H1 (cell line): ENCODE measurements around the gene GTF2F1. TPM values are rescaled to one million over a fixed set of nuclear protein-coding genes. Genes with fewer than 3 reads are reported as not detected.
A peak's percentile ranks its signal among the peaks of the same experiment; 100 is the strongest.

Experiments used
- CTCF ChIA-PET: fragments of 300-600 bp; sonication (Branson Sonifier 250); formaldehyde crosslinking; loops from one replicate; lab custom pipeline; 2021; ENCODE audit not compliant: partially characterized antibody; lab: Charles Lee
- POLR2A ChIA-PET: fragments of 300-600 bp; sonication (Branson Sonifier 250); formaldehyde crosslinking; loops from one replicate; lab custom pipeline; 2021; ENCODE audit warnings: inconsistent platforms; ENCODE audit not compliant: partially characterized antibody; lab: Charles Lee
- DNase-seq, 2 experiments: peaks; one replicate each; pipeline versions ENCODE4 v3.0.0 to v3.0.0-alpha.2; 2010 to 2022; ENCODE audit warnings: low spot score in 2 of 2, low read depth in 1 of 2, mixed read lengths in 1 of 2
- FAIRE-seq: peaks from 2 replicates; lab custom pipeline; 2011; peaks lifted over from hg19 to GRCh38; lab: Jason Lieb, UNC
- H2AFZ ChIP-seq: 2 replicates; pipeline ENCODE4 v1.8.1; 2012; ENCODE audit warnings: low read length, inconsistent platforms
- H2AK5ac ChIP-seq: 2 replicates; pipeline ENCODE4 v1.6.1; 2013; ENCODE audit warnings: low read depth, low read length
- H2BK120ac ChIP-seq: replicated peaks from 2 replicates; pipeline ENCODE3; 2013; ENCODE audit warnings: low read depth, low read length, inconsistent platforms
- H2BK12ac ChIP-seq: 2 replicates; pipeline ENCODE4 v1.6.1; 2013; ENCODE audit warnings: low read depth, low read length
- H2BK15ac ChIP-seq: 2 replicates; pipeline ENCODE4 v1.6.1; 2013; ENCODE audit warnings: low read length
- H2BK20ac ChIP-seq: 2 replicates; pipeline ENCODE4 v1.6.1; 2013; ENCODE audit warnings: low read length
- H2BK5ac ChIP-seq: 2 replicates; pipeline ENCODE4 v1.6.1; 2013; ENCODE audit warnings: low read depth, low read length
- H3K14ac ChIP-seq: 2 replicates; pipeline ENCODE4 v1.6.1; 2013; ENCODE audit warnings: inconsistent platforms; ENCODE audit not compliant: insufficient read length
- H3K18ac ChIP-seq: 2 replicates; pipeline ENCODE4 v1.6.1; 2013; ENCODE audit warnings: low read length; ENCODE audit errors: extremely low read depth
- H3K23ac ChIP-seq: 2 replicates; pipeline ENCODE4 v1.6.1; 2013; ENCODE audit warnings: inconsistent platforms; ENCODE audit not compliant: insufficient read length
- H3K23me2 ChIP-seq: 2 replicates; pipeline ENCODE4 v1.6.1; 2013; ENCODE audit warnings: low read depth, low read length
- H3K27ac ChIP-seq: 2 replicates; pipeline ENCODE4 v1.6.1; 2011; ENCODE audit warnings: low read depth, low read length, inconsistent platforms
- H3K27me3 ChIP-seq, 4 experiments: replicated peaks in 1 of 4; 1 replicate in 1 of 4; 2 replicates in 3 of 4; pipeline versions ENCODE4 v1.6.1 to v1.8.1; 2011 to 2013; ENCODE audit warnings: low read length in 3 of 4, mild to moderate bottlenecking in 3 of 4, inconsistent platforms in 2 of 4, mixed read lengths in 2 of 4, moderate library complexity in 1 of 4; ENCODE audit not compliant: control insufficient read depth in 3 of 4, insufficient read depth in 3 of 4; ENCODE audit errors: extremely low read depth in 1 of 4
- H3K36me3 ChIP-seq, 4 experiments: 2 replicates each; pipeline versions ENCODE4 v1.6.1 to v1.8.1; 2011 to 2013; ENCODE audit warnings: mild to moderate bottlenecking in 4 of 4, low read length in 3 of 4, moderate library complexity in 2 of 4, control low read depth in 1 of 4, inconsistent platforms in 1 of 4; ENCODE audit not compliant: insufficient read depth in 4 of 4, control insufficient read depth in 2 of 4
- H3K4ac ChIP-seq: replicated peaks from 2 replicates; pipeline ENCODE3; 2013; ENCODE audit warnings: low read length, low read depth, mixed read lengths, inconsistent platforms; ENCODE audit not compliant: insufficient read length
- H3K4me1 ChIP-seq, 4 experiments: replicated peaks in 1 of 4; 1 replicate in 1 of 4; 2 replicates in 3 of 4; pipeline versions ENCODE4 v1.6.1 to v1.8.1; 2011 to 2013; ENCODE audit warnings: low read length in 3 of 4, inconsistent platforms in 2 of 4, mixed read lengths in 1 of 4; ENCODE audit not compliant: insufficient read depth in 4 of 4, control insufficient read depth in 3 of 4
- H3K4me2 ChIP-seq, 2 experiments: 2 replicates each; pipeline versions ENCODE4 v1.6.1 to v1.8.1; 2011 to 2013; ENCODE audit warnings: low read depth in 2 of 2, low read length in 2 of 2, control low read depth in 1 of 2, inconsistent platforms in 1 of 2, mild to moderate bottlenecking in 1 of 2; ENCODE audit not compliant: insufficient read depth in 1 of 2
- H3K4me3 ChIP-seq, 4 experiments: fragments of 200-600, 300-600 bp in 1 of 4; sonication (generic), shearing (Covaris generic), sonication (Bioruptor Twin) in 1 of 4; 2 replicates each; pipeline versions ENCODE4 v1.5.1 to v1.8.1; 2011 to 2016; ENCODE audit warnings: low read length in 4 of 4, low read depth in 3 of 4, control low read depth in 2 of 4, inconsistent platforms in 2 of 4, mild to moderate bottlenecking in 2 of 4, mixed read lengths in 1 of 4, moderate library complexity in 1 of 4; ENCODE audit not compliant: insufficient read depth in 2 of 4; ENCODE audit errors: extremely low read depth in 1 of 4
- H3K56ac ChIP-seq: replicated peaks from 2 replicates; pipeline ENCODE3; 2013; ENCODE audit warnings: low read depth, mild to moderate bottlenecking, mixed read lengths, low read length, inconsistent platforms; ENCODE audit not compliant: insufficient read length
- H3K79me1 ChIP-seq: 2 replicates; pipeline ENCODE4 v1.6.1; 2013; ENCODE audit warnings: low read depth, low read length, control low read depth
- H3K79me2 ChIP-seq, 2 experiments: 2 replicates each; pipeline versions ENCODE4 v1.6.1 to v1.8.1; 2012 to 2013; ENCODE audit warnings: low read length in 2 of 2, mild to moderate bottlenecking in 2 of 2, inconsistent platforms in 1 of 2; ENCODE audit not compliant: insufficient read depth in 2 of 2, control insufficient read depth in 1 of 2
- H3K9ac ChIP-seq, 4 experiments: replicated peaks in 1 of 4; 1 replicate in 1 of 4; 2 replicates in 3 of 4; pipeline versions ENCODE4 v1.6.1 to v1.8.1; 2011 to 2013; ENCODE audit warnings: low read depth in 3 of 4, low read length in 3 of 4, control low read depth in 2 of 4, mild to moderate bottlenecking in 2 of 4, moderate library complexity in 2 of 4, inconsistent platforms in 1 of 4; ENCODE audit errors: extremely low read depth in 1 of 4
- H3K9me3 ChIP-seq, 2 experiments: 2 replicates each; pipeline versions ENCODE4 v1.6.1 to v1.8.1; 2012 to 2013; ENCODE audit warnings: mild to moderate bottlenecking in 2 of 2, moderate library complexity in 2 of 2, control low read depth in 1 of 2, inconsistent platforms in 1 of 2, low read depth in 1 of 2, low read length in 1 of 2, mixed read lengths in 1 of 2; ENCODE audit not compliant: insufficient read depth in 2 of 2
- H4K20me1 ChIP-seq, 2 experiments: replicated peaks in 1 of 2; 2 replicates each; pipeline versions ENCODE3 to v1.8.1; 2011 to 2013; ENCODE audit warnings: inconsistent platforms in 2 of 2, low read length in 2 of 2, mild to moderate bottlenecking in 1 of 2; ENCODE audit not compliant: insufficient read depth in 2 of 2, control insufficient read depth in 1 of 2
- H4K5ac ChIP-seq: 2 replicates; pipeline ENCODE4 v1.6.1; 2013; ENCODE audit warnings: low read length, low read depth, mixed read lengths, inconsistent platforms; ENCODE audit not compliant: insufficient read length
- H4K8ac ChIP-seq: 2 replicates; pipeline ENCODE4 v1.8.0; 2013; ENCODE audit warnings: mild to moderate bottlenecking, moderate library complexity, low read length, inconsistent platforms; ENCODE audit not compliant: insufficient read depth; ENCODE audit errors: extremely low read depth
- H4K91ac ChIP-seq: replicated peaks from 2 replicates; pipeline ENCODE3; 2013; ENCODE audit warnings: low read length, mixed read lengths, inconsistent platforms; ENCODE audit not compliant: insufficient read length
- CHD2 ChIP-seq: IDR thresholded peaks from 2 replicates; pipeline ENCODE4 v1.6.1; 2012; ENCODE audit warnings: low read length, improper control_type of control experiment
- WGBS, 2 experiments: shearing (Covaris generic) in 1 of 2; methylation state at CpG; one replicate each; pipeline versions ENCODE4 v1.1.6 to v1.1.7; 2013 to 2015; ENCODE audit warnings: low lambda C conversion rate in 2 of 2, mixed read lengths in 2 of 2, inconsistent platforms in 1 of 2, low coverage in 1 of 2, missing lambda C conversion rate in 1 of 2; ENCODE audit not compliant: insufficient replicate concordance in 2 of 2, insufficient coverage in 1 of 2, insufficient read length in 1 of 2; ENCODE audit errors: extremely low coverage in 1 of 2, missing lambda C conversion rate in 1 of 2; 5-methylcytosine and 5-hydroxymethylcytosine counted together
- polyA plus RNA-seq, 7 experiments: library from polyadenylated mRNA; depleted of rRNA in 3 of 7; stranded (reverse) in 5 of 7; unstranded in 2 of 7; fragments of >200 nt in 5 of 7; fragments of 200-250 nt in 2 of 7; gene quantifications; 1 replicate in 5 of 7; 2 replicates in 1 of 7; 4 replicates in 1 of 7; pipeline versions ENCODE4 v1.2.1 to v1.2.3, GENCODE V29; 2011 to 2013; ENCODE audit warnings: missing spikeins in 2 of 7, mixed read lengths in 2 of 7
- total RNA-seq: library from RNA; stranded (reverse); fragmentation: NEBNext Ultra II Directional; extraction: Animal tissue kit (Norgen Biotek cat#: 25700); gene quantifications from 2 replicates; pipeline ENCODE4 v1.2.1, GENCODE V29; 2021
- TF ChIP-seq, protein P1 (sequence below): IDR thresholded peaks from 2 replicates; pipeline ENCODE4 v1.6.1; 2012; ENCODE audit warnings: low read length, inconsistent platforms

The GTF2F1 gene
- total and polyA plus RNA-seq, 2 of the 8 experiments (the other 6 are each of a cell fraction or from before 2014, with no cell fraction given), result 29.3 to 56.3 TPM

DNA sequence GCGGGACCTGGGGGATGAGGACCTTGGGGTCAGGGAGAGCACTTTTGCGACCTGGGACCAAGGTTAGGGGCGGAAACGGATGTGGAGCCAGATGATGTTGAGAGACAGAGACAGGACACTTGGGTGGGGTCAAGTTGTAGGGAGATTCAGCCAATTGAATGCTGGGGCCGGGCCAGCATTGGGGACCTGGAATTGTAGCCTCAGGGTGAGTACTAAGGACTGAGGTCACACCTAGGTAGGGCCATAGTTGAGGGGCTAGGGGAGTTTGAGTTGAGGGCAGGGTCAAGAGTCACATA lies 19.2 kb downstream of the GTF2F1 start:
- H3K79me2 ChIP-seq, result no peaks in the 10 kb centered on the region
- H4K20me1 ChIP-seq, result peaks cover 0 to 6% of the 10 kb centered on the region in 2 experiments
- CTCF ChIA-PET, result interaction anchor here (0.7 kb wide), 1 partner anchor 174 kb away, joined by 3 read pairs; no protein-coding TSS in a partner anchor
- H3K27me3 ChIP-seq, result no peaks in the 10 kb centered on the region
- no peak overlapping the region; a peak in 1 of 7 replicates for H3K9ac ChIP-seq
- peaks cover under 1 to 7% (median 2%) of the 10 kb centered on the region in 4 experiments; a peak in 4 of 8 replicates for H3K36me3 ChIP-seq
- no peak overlapping the region for H2AK5ac ChIP-seq
- H4K91ac ChIP-seq, result no peak overlapping the region
- no peak overlapping the region for H3K23ac ChIP-seq
- H4K8ac ChIP-seq, result peak overlapping the region; percentile 22; the same call in 1 of the 2 replicates
- H3K4me1 ChIP-seq, result peaks cover 0 to 11% (median 7%) of the 10 kb centered on the region in 4 experiments; a peak in 5 of 7 replicates
- peak overlapping the region; percentile 23 to 52 (median 30); a peak in 6 of 8 replicates for H3K4me3 ChIP-seq
- H2BK5ac ChIP-seq, result peak overlapping the region; percentile 67; the same call in 1 of the 2 replicates
- peaks cover 4% of the 10 kb centered on the region; the same call in 1 of the 2 replicates for H3K23me2 ChIP-seq
- POLR2A ChIA-PET, result interaction anchor here (0.8 to 9.9 kb wide), 5 partner anchors 13 to 546 kb away, joined by 3 to 81 read pairs (median 4); partner anchors contain the start of genes CLPP, GTF2F1 and SLC25A23
- H3K4ac ChIP-seq, result no peak overlapping the region
- H3K14ac ChIP-seq, result no peak overlapping the region
- H2BK15ac ChIP-seq, result 0 out of 2 replicates have a peak overlapping the region, but pooled peaks have one; percentile 0
- TF ChIP-seq, protein P1, sequence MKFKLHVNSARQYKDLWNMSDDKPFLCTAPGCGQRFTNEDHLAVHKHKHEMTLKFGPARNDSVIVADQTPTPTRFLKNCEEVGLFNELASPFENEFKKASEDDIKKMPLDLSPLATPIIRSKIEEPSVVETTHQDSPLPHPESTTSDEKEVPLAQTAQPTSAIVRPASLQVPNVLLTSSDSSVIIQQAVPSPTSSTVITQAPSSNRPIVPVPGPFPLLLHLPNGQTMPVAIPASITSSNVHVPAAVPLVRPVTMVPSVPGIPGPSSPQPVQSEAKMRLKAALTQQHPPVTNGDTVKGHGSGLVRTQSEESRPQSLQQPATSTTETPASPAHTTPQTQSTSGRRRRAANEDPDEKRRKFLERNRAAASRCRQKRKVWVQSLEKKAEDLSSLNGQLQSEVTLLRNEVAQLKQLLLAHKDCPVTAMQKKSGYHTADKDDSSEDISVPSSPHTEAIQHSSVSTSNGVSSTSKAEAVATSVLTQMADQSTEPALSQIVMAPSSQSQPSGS, result no peak
- TF ChIP-seq CHD2, result peak; percentile 43; the same call in 1 of the 2 replicates
- H3K79me1 ChIP-seq, result no peaks in the 10 kb centered on the region
- no peaks in the 10 kb centered on the region for H3K9me3 ChIP-seq
- H2BK20ac ChIP-seq, result no peak overlapping the region
- DNase-seq, result no peak
- no peak overlapping the region for H2AFZ ChIP-seq
- peak overlapping the region; percentile 50 to 74 for H3K4me2 ChIP-seq
- FAIRE-seq, result no peak
- H2BK120ac ChIP-seq, result no peak overlapping the region
- no peak overlapping the region for H3K18ac ChIP-seq
- no peak overlapping the region for H3K56ac ChIP-seq
- peak overlapping the region; percentile 30 for H3K27ac ChIP-seq
- no peak overlapping the region for H2BK12ac ChIP-seq
- peak overlapping the region; percentile 18 for H4K5ac ChIP-seq
- 21% methylated on average over 1 of the region's 5 CpGs; no CpG with 5 or more reads in 1 of the 2 experiments for WGBS, 2 experiments
